Measurements from ENCODE around the gene FAM204A.

Gene FAM204A

GRCh38 chr10:118309911-118310310 is 32.2 kb downstream of the FAM204A start:
- peaks cover 38% of the 10 kb centered on the region for H3K36me3 ChIP-seq (ENCODE audit: control insufficient read depth, insufficient read depth, low read length)
- no peak overlapping the region for H3K27ac ChIP-seq (ENCODE audit: insufficient read depth, low read length, poor library complexity, severe bottlenecking)
- no peaks in the 10 kb centered on the region for H3K9me3 ChIP-seq (ENCODE audit: control insufficient read depth, low read length)
- no peak for DNase-seq
- no peaks in the 10 kb centered on the region for H3K4me1 ChIP-seq (ENCODE audit: control insufficient read depth, insufficient read depth, low read length, poor library complexity, severe bottlenecking)
- no peaks in the 10 kb centered on the region for H3K27me3 ChIP-seq (replicated peaks; ENCODE audit: control insufficient read depth, insufficient read depth, low read length, poor library complexity, severe bottlenecking)
- no peak overlapping the region for H3K4me3 ChIP-seq (ENCODE audit: insufficient read depth, low read depth, low read length, poor library complexity, severe bottlenecking)

- Histone ChIP-seq H3K27me3 (replicated peaks; ENCODE audit: control insufficient read depth, insufficient read depth, low read length, poor library complexity, severe bottlenecking) (no peaks in the 10 kb centered on the region), H3K4me3 (ENCODE audit: insufficient read depth, low read depth, low read length, poor library complexity, severe bottlenecking) (no peak overlapping the region), H3K4me1 (ENCODE audit: control insufficient read depth, insufficient read depth, low read length, poor library complexity, severe bottlenecking) (no peaks in the 10 kb centered on the region), H3K36me3 (ENCODE audit: control insufficient read depth, insufficient read depth, low read length) (peaks cover 38% of the 10 kb centered on the region), H3K27ac (ENCODE audit: insufficient read depth, low read length, poor library complexity, severe bottlenecking) (no peak overlapping the region), H3K9me3 (ENCODE audit: control insufficient read depth, low read length) (no peaks in the 10 kb centered on the region)
- no peak for DNase-seq
Observed at GRCh38 chr10:118308664-118309063, 33.5 kb downstream of the FAM204A start.

- Histone ChIP-seq H3K4me1 (ENCODE audit: control insufficient read depth, insufficient read depth, low read length, poor library complexity, severe bottlenecking) (no peaks in the 10 kb centered on the region), H3K27me3 (replicated peaks; ENCODE audit: control insufficient read depth, insufficient read depth, low read length, poor library complexity, severe bottlenecking) (no peaks in the 10 kb centered on the region), H3K4me3 (ENCODE audit: insufficient read depth, low read depth, low read length, poor library complexity, severe bottlenecking) (no peak overlapping the region), H3K27ac (ENCODE audit: insufficient read depth, low read length, poor library complexity, severe bottlenecking) (no peak overlapping the region), H3K9me3 (ENCODE audit: control insufficient read depth, low read length) (no peaks in the 10 kb centered on the region), H3K36me3 (ENCODE audit: control insufficient read depth, insufficient read depth, low read length) (peaks cover 37% of the 10 kb centered on the region)
- DNase-seq: no peak
Observed at GRCh38 chr10:118307859-118308258, 34.3 kb downstream of the FAM204A start.

GRCh38 chr10:118307220-118307619 is 34.9 kb downstream of the FAM204A start:
- no peak for DNase-seq
- H3K4me3 ChIP-seq (ENCODE audit: insufficient read depth, low read depth, low read length, poor library complexity, severe bottlenecking): no peak overlapping the region
- no peaks in the 10 kb centered on the region for H3K4me1 ChIP-seq (ENCODE audit: control insufficient read depth, insufficient read depth, low read length, poor library complexity, severe bottlenecking)
- peaks cover 31% of the 10 kb centered on the region for H3K36me3 ChIP-seq (ENCODE audit: control insufficient read depth, insufficient read depth, low read length)
- H3K27me3 ChIP-seq (replicated peaks; ENCODE audit: control insufficient read depth, insufficient read depth, low read length, poor library complexity, severe bottlenecking): no peaks in the 10 kb centered on the region
- H3K27ac ChIP-seq (ENCODE audit: insufficient read depth, low read length, poor library complexity, severe bottlenecking): no peak overlapping the region
- H3K9me3 ChIP-seq (ENCODE audit: control insufficient read depth, low read length): no peaks in the 10 kb centered on the region

GRCh38 chr10:118305730-118306129 is 36.4 kb downstream of the FAM204A start:
- DNase-seq: no peak
- Histone ChIP-seq H3K27me3 (replicated peaks; ENCODE audit: control insufficient read depth, insufficient read depth, low read length, poor library complexity, severe bottlenecking) (no peaks in the 10 kb centered on the region), H3K9me3 (ENCODE audit: control insufficient read depth, low read length) (no peaks in the 10 kb centered on the region), H3K4me1 (ENCODE audit: control insufficient read depth, insufficient read depth, low read length, poor library complexity, severe bottlenecking) (no peaks in the 10 kb centered on the region), H3K4me3 (ENCODE audit: insufficient read depth, low read depth, low read length, poor library complexity, severe bottlenecking) (no peak overlapping the region), H3K36me3 (ENCODE audit: control insufficient read depth, insufficient read depth, low read length) (peaks cover 17% of the 10 kb centered on the region), H3K27ac (ENCODE audit: insufficient read depth, low read length, poor library complexity, severe bottlenecking) (no peak overlapping the region)

GRCh38 chr10:118304521-118304920 is 37.6 kb downstream of the FAM204A start:
- DNase-seq: no peak
- H3K36me3 ChIP-seq (ENCODE audit: control insufficient read depth, insufficient read depth, low read length): peaks cover 11% of the 10 kb centered on the region
- no peak overlapping the region for H3K4me3 ChIP-seq (ENCODE audit: insufficient read depth, low read depth, low read length, poor library complexity, severe bottlenecking)
- no peaks in the 10 kb centered on the region for H3K27me3 ChIP-seq (replicated peaks; ENCODE audit: control insufficient read depth, insufficient read depth, low read length, poor library complexity, severe bottlenecking)
- H3K27ac ChIP-seq (ENCODE audit: insufficient read depth, low read length, poor library complexity, severe bottlenecking): no peak overlapping the region
- H3K9me3 ChIP-seq (ENCODE audit: control insufficient read depth, low read length): no peaks in the 10 kb centered on the region
- no peaks in the 10 kb centered on the region for H3K4me1 ChIP-seq (ENCODE audit: control insufficient read depth, insufficient read depth, low read length, poor library complexity, severe bottlenecking)

- no peaks in the 10 kb centered on the region for H3K9me3 ChIP-seq (ENCODE audit: control insufficient read depth, low read length)
- H3K4me3 ChIP-seq (ENCODE audit: insufficient read depth, low read depth, low read length, poor library complexity, severe bottlenecking): no peak overlapping the region
- no peak overlapping the region for H3K27ac ChIP-seq (ENCODE audit: insufficient read depth, low read length, poor library complexity, severe bottlenecking)
- H3K4me1 ChIP-seq (ENCODE audit: control insufficient read depth, insufficient read depth, low read length, poor library complexity, severe bottlenecking): no peaks in the 10 kb centered on the region
- no peaks in the 10 kb centered on the region for H3K36me3 ChIP-seq (ENCODE audit: control insufficient read depth, insufficient read depth, low read length)
- DNase-seq: no peak
- H3K27me3 ChIP-seq (replicated peaks; ENCODE audit: control insufficient read depth, insufficient read depth, low read length, poor library complexity, severe bottlenecking): no peaks in the 10 kb centered on the region
Observed at GRCh38 chr10:118301211-118301610, 40.9 kb downstream of the FAM204A start.

GRCh38 chr10:118300320-118300719 is 41.8 kb downstream of the FAM204A start:
- H3K36me3 ChIP-seq (ENCODE audit: control insufficient read depth, insufficient read depth, low read length): no peaks in the 10 kb centered on the region
- H3K4me1 ChIP-seq (ENCODE audit: control insufficient read depth, insufficient read depth, low read length, poor library complexity, severe bottlenecking): no peaks in the 10 kb centered on the region
- no peak overlapping the region for H3K27ac ChIP-seq (ENCODE audit: insufficient read depth, low read length, poor library complexity, severe bottlenecking)
- no peaks in the 10 kb centered on the region for H3K9me3 ChIP-seq (ENCODE audit: control insufficient read depth, low read length)
- no peaks in the 10 kb centered on the region for H3K27me3 ChIP-seq (replicated peaks; ENCODE audit: control insufficient read depth, insufficient read depth, low read length, poor library complexity, severe bottlenecking)
- H3K4me3 ChIP-seq (ENCODE audit: insufficient read depth, low read depth, low read length, poor library complexity, severe bottlenecking): no peak overlapping the region
- DNase-seq: no peak

- Histone ChIP-seq H3K36me3 (ENCODE audit: control insufficient read depth, insufficient read depth, low read length) (no peaks in the 10 kb centered on the region), H3K4me3 (ENCODE audit: insufficient read depth, low read depth, low read length, poor library complexity, severe bottlenecking) (no peak overlapping the region), H3K27ac (ENCODE audit: insufficient read depth, low read length, poor library complexity, severe bottlenecking) (no peak overlapping the region), H3K27me3 (replicated peaks; ENCODE audit: control insufficient read depth, insufficient read depth, low read length, poor library complexity, severe bottlenecking) (no peaks in the 10 kb centered on the region), H3K9me3 (ENCODE audit: control insufficient read depth, low read length) (no peaks in the 10 kb centered on the region), H3K4me1 (ENCODE audit: control insufficient read depth, insufficient read depth, low read length, poor library complexity, severe bottlenecking) (no peaks in the 10 kb centered on the region)
- DNase-seq: no peak
Observed at GRCh38 chr10:118298787-118299186, 43.3 kb downstream of the FAM204A start.

GRCh38 chr10:118291122-118291521 is 51.0 kb downstream of the FAM204A start:
- no peaks in the 10 kb centered on the region for H3K9me3 ChIP-seq (ENCODE audit: control insufficient read depth, low read length)
- no peaks in the 10 kb centered on the region for H3K27me3 ChIP-seq (replicated peaks; ENCODE audit: control insufficient read depth, insufficient read depth, low read length, poor library complexity, severe bottlenecking)
- DNase-seq: no peak
- no peak overlapping the region for H3K4me3 ChIP-seq (ENCODE audit: insufficient read depth, low read depth, low read length, poor library complexity, severe bottlenecking)
- no peak overlapping the region for H3K27ac ChIP-seq (ENCODE audit: insufficient read depth, low read length, poor library complexity, severe bottlenecking)
- H3K4me1 ChIP-seq (ENCODE audit: control insufficient read depth, insufficient read depth, low read length, poor library complexity, severe bottlenecking): no peaks in the 10 kb centered on the region
- H3K36me3 ChIP-seq (ENCODE audit: control insufficient read depth, insufficient read depth, low read length): no peaks in the 10 kb centered on the region
